NT2/D1 (cell line): ENCODE data around the gene MLC1.

Experiments used
- DNase-seq: peaks from one replicate; pipeline ENCODE4 v3.0.0-alpha.2; 2011; ENCODE audit warnings: low read depth, low spot score
- H3K27me3 ChIP-seq: 2 replicates; pipeline ENCODE4 v1.6.0; 2011; ENCODE audit warnings: mild to moderate bottlenecking; ENCODE audit not compliant: insufficient read length, insufficient read depth
- H3K36me3 ChIP-seq: 2 replicates; pipeline ENCODE4 v1.6.1; 2011; ENCODE audit warnings: mild to moderate bottlenecking, low read length, mixed read lengths; ENCODE audit not compliant: insufficient read depth, insufficient read length
- H3K4me1 ChIP-seq: 2 replicates; pipeline ENCODE4 v1.5.1; 2011; ENCODE audit not compliant: insufficient read depth, insufficient read length
- H3K4me3 ChIP-seq: 2 replicates; pipeline ENCODE4 v1.5.1; 2011; ENCODE audit warnings: low read depth; ENCODE audit not compliant: insufficient read length
- H3K9ac ChIP-seq: 2 replicates; pipeline ENCODE4 v1.6.0; 2011; ENCODE audit warnings: low read depth; ENCODE audit not compliant: insufficient read length
- H3K9me3 ChIP-seq: 2 replicates; pipeline ENCODE4 v1.5.1; 2011; ENCODE audit warnings: mild to moderate bottlenecking, low read length; ENCODE audit not compliant: insufficient read depth
- SUZ12 ChIP-seq: IDR thresholded peaks from 2 replicates; pipeline ENCODE4 v1.6.1; 2011; ENCODE audit not compliant: insufficient read length, insufficient read depth; ENCODE audit errors: extremely low read depth
- YY1 ChIP-seq: IDR thresholded peaks from 2 replicates; pipeline ENCODE4 v1.6.1; 2011; ENCODE audit not compliant: insufficient read length, insufficient read depth
- ZNF274 ChIP-seq: IDR thresholded peaks from 2 replicates; pipeline ENCODE4 v1.6.1; 2011; ENCODE audit warnings: mild to moderate bottlenecking, low read depth, low read length

The MLC1 gene

DNA sequence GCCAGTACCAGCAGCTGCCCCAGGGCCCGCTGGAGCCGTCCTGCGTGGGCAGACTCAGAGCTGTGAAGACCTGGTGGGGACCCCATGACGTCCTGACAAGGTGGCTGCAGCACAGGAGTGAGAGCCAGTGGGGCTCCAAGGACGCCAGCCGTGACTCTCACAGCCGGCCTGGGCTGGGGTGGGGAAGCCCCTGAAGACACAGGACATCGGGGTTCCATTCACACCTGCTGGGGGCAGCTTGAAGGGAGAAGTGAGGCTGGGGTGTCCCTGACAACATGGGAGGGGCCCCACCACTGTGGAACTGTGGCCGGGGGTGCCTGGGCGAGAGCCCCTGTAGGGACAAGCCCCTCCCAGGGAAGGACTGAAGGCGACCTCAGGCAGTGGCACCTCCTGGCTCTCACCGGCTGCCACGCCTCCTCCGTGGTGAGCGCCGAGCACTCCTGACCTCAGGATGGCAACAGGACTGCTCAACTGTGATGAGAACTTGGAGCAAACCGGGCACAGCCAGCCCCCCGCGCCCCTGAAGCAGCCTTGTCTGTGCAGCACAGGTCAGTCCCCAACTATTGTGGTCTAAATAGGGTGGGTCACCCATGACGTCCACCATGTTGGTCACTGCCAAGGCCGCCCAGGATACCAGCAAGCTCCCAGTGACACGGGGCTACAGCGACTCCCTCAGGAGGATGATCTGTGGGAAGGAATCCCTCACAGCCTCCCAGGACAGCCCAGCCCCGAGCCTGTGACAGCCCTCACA is 49.9 kb downstream of the MLC1 start:
- H3K4me3 ChIP-seq = no peak overlapping the region
- TF ChIP-seq YY1 (no peak), SUZ12 (no peak), ZNF274 (no peak)
- H3K9me3 ChIP-seq = peaks cover 11% of the 10 kb centered on the region; the same call in 1 of the 2 replicates
- no peak overlapping the region for H3K9ac ChIP-seq
- H3K36me3 ChIP-seq = no peaks in the 10 kb centered on the region
- no peak for DNase-seq
- H3K4me1 ChIP-seq = peaks cover 3% of the 10 kb centered on the region
- H3K27me3 ChIP-seq = peaks cover 9% of the 10 kb centered on the region

DNA sequence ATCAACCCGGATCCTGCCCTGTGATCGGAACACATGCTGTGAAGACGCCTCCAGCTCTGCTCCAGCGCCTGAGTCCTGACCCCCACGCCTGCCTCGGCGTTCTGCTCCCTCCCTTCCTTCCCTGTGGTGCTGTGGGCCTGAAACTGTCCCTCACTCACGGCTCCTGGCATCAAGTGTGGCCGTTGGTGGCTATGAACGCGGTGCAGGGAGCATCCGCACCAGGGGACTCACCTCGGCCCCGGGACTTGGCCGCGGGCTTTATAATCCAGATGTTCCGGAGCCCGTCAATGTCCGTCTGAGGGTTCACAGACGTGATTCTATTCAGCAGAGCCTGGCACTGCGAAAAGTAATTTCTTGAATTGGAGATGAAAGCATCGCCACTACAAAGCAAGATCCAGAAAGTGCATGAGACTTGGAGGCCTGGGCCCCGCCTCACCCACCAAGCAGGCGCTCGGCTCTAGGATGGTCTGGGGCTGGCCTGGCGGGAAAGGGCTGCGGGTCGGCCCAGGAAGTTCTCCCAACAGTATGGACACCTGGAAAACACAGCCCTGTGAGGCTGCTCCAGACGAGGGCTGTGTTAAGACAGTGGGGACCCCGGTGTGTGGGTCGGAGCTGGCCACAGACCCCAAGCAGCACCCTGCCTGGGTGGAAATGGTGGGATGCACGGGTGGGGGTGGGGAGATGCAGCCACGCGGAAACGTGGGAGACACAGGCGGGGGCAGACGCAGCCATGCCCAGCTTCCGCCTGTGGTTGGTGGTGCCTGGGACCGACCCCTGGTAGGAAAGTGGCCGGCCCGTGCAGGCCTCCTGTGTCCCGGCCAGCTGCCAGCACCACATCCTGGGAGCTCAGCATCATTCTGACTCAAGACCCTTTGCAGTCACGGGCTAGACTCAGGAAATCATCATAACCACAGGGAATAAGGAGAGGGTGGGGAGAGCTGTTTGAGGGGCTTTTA is 50.8 kb downstream of the MLC1 start:
- peaks cover 13% of the 10 kb centered on the region for H3K27me3 ChIP-seq
- H3K9me3 ChIP-seq = peaks cover 11% of the 10 kb centered on the region; the same call in 1 of the 2 replicates
- H3K36me3 ChIP-seq = no peaks in the 10 kb centered on the region
- H3K4me1 ChIP-seq = peaks cover 3% of the 10 kb centered on the region
- DNase-seq = no peak
- no peak overlapping the region for H3K4me3 ChIP-seq
- no peak overlapping the region for H3K9ac ChIP-seq
- TF ChIP-seq YY1 (no peak), SUZ12 (no peak), ZNF274 (no peak)

DNA sequence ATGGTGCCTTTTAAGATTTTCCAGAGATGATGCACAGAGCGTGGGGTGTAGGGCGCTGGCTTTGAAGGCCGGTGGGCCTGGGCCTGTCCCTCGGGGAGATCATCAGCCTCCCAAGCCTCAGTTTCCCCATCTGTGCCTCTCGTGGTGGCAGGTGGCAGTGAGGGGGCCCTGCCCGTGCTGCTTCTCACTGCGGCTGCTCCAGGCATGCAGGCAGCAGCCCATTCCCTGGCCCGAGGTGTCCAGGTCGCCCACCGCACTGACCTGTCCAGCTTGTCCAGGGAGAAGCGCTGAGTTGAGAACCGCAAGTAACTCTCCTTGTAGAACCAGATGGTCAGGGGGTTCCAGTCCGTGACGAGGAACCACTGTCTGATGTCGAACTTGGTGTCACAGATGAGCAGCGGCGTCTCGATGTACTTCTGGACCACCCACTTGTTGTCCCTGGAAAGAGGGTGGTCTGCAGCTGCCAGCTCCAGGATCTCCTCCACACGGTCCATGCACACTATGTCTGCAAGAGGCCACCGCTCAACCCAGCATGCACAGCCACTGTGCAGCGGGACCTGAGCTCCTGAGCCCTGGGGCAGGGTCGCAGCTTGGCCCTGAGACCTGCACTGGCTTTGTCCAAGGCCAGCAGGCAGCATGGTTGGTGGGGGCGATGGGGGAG is 52.2 kb downstream of the MLC1 start:
- H3K36me3 ChIP-seq = no peaks in the 10 kb centered on the region
- H3K9me3 ChIP-seq = no peaks in the 10 kb centered on the region
- no peak for TF ChIP-seq ZNF274
- TF ChIP-seq SUZ12 = no peak
- no peak for TF ChIP-seq YY1
- no peak overlapping the region for H3K9ac ChIP-seq
- H3K4me3 ChIP-seq = no peak overlapping the region
- no peak for DNase-seq
- peaks cover 3% of the 10 kb centered on the region for H3K4me1 ChIP-seq
- H3K27me3 ChIP-seq = peaks cover 18% of the 10 kb centered on the region

- Histone ChIP-seq H3K27me3 (peaks cover 23% of the 10 kb centered on the region), H3K4me1 (peaks cover 5% of the 10 kb centered on the region), H3K9ac (no peak overlapping the region), H3K9me3 (no peaks in the 10 kb centered on the region), H3K36me3 (no peaks in the 10 kb centered on the region), H3K4me3 (no peak overlapping the region)
- DNase-seq = no peak
- TF ChIP-seq YY1 (no peak), ZNF274 (no peak), SUZ12 (no peak)
Measured at GRCh38 chr22:50032109-50032871, 52.9 kb downstream of the MLC1 start.

GRCh38 chr22:50031189-50032091 is 53.8 kb downstream of the MLC1 start:
- Histone ChIP-seq H3K4me1 (peaks cover 5% of the 10 kb centered on the region), H3K27me3 (peaks cover 23% of the 10 kb centered on the region), H3K9me3 (no peaks in the 10 kb centered on the region), H3K9ac (no peak overlapping the region), H3K36me3 (no peaks in the 10 kb centered on the region), H3K4me3 (no peak overlapping the region)
- TF ChIP-seq SUZ12 (no peak), YY1 (no peak), ZNF274 (no peak)
- no peak for DNase-seq
